ENCODE measurements around the gene CYP4V2.

Gene CYP4V2

DNA sequence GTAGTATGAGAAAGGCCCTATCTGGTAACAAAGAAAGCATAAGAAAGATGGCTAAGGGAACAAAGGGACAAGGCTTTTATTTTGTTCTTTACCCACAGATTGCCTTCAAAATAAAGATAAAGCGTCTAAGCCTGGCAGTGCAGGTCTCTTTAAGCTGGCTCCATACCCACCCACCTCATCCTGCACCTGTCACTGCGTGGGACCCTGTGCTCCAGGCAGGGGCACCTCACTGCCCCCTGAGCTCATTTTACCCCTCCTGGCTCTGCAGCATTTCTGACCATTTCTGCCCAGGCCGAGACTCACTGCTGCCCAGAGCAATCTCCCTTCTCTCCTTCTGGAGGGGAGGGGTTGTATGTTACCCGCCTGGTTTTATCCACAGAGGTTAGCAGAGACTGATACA, 1.7 kb upstream of the CYP4V2 start:
- DNase-seq = no peak

GRCh38 chr4:186190581-186191199, 677 bp upstream of the CYP4V2 start:
- DNase-seq = peak in 1 of 2 experiments; percentile 34

DNA sequence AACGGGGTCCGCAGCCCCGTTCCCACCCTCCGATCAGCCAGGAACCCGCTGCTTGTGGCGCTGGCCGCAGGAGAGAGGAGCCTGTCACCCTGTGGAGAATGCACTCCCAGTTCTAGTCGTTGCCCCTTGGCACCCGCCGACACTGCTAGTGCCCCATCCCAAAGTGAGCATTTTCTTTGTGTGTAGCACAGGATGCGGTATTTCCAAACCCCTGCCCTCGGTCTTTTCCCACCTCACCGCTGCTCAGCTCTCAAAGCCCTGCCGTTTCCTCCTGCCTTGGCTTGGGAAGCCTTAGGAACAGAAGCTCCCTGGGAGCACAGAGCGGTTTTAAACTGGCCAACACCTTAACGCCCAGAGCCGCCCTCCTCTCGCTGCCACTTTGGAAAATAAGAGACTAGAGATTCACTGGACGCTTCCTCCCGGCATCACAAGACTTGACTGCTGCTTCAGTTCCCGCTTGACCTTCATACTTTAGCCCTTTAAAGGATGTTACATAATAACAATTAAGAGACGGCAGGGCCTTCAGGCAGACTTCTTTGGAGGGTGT, 772 bp downstream of the CYP4V2 start:
- DNase-seq = peak in 1 of 2 experiments; percentile 21

- no peak for DNase-seq
Measured at GRCh38 chr4:186193851-186194250, 2.5 kb downstream of the CYP4V2 start.

- DNase-seq = no peak
Measured at GRCh38 chr4:186196063-186196462, 4.7 kb downstream of the CYP4V2 start.

DNA sequence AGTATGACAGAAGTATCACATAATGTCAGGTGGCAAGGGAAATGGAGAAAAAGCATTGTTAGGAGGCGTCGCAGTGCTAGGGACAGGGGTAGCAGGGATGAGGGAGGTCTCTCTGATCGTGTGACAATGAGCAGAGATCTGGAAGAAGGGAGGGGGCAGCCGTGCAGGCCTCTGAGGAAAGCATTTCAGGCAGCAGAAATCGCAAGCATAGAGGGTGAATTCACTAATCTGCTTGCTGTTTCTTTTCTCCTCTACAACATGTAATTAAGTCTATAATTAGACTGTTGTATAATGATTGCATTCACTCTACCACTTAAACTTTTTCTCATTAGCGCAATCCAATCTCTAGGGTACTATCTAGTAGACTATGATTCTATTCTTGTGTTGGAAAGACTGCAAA, 9.1 kb downstream of the CYP4V2 start:
- no peak for DNase-seq

DNA sequence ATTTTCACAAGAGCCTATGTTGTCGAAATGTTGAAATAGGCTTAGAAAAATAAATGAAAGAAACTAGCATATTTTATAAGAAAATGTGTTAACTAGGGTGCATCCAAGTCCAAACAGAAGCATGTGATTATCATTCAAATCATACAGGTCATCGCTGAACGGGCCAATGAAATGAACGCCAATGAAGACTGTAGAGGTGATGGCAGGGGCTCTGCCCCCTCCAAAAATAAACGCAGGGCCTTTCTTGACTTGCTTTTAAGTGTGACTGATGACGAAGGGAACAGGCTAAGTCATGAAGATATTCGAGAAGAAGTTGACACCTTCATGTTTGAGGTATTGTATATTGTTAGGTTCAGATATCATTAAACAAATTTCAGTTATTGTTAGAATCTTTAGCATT, 9.6 kb downstream of the CYP4V2 start:
- DNase-seq = no peak

- peak in 1 of 2 experiments; percentile 41 for DNase-seq
Measured at GRCh38 chr4:186201535-186202230, 10.3 kb downstream of the CYP4V2 start.

GRCh38 chr4:186202490-186203140, 11.2 kb downstream of the CYP4V2 start:
- no peak for DNase-seq

GRCh38 chr4:186203406-186203805, 12.0 kb downstream of the CYP4V2 start:
- no peak for DNase-seq

DNA sequence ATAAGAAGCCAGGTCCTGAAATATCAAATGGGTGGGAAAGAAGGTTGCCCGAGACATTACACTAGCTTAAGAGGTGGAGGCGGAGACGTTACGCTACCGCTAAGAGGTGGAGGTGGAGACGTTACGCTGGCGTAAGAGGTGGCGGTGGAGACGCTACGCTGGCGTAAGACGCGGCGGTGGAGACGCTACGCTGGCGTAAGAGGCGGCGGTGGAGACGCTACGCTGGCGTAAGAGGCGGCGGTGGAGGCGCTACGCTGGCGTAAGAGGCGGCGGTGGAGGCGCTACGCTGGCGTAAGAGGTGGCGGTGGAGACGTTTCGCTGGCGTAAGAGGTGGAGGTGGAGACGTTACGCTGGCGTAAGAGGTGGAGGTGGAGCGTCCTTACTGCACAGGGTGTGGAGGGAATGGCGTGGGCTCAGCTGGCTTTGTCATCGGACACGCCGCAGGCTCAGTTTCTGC, 12.8 kb downstream of the CYP4V2 start:
- DNase-seq = peak; percentile 28 to 73

GRCh38 chr4:186204686-186205085, 13.3 kb downstream of the CYP4V2 start:
- DNase-seq = no peak

- DNase-seq = no peak
Measured at GRCh38 chr4:186205156-186205555, 13.8 kb downstream of the CYP4V2 start.

DNA sequence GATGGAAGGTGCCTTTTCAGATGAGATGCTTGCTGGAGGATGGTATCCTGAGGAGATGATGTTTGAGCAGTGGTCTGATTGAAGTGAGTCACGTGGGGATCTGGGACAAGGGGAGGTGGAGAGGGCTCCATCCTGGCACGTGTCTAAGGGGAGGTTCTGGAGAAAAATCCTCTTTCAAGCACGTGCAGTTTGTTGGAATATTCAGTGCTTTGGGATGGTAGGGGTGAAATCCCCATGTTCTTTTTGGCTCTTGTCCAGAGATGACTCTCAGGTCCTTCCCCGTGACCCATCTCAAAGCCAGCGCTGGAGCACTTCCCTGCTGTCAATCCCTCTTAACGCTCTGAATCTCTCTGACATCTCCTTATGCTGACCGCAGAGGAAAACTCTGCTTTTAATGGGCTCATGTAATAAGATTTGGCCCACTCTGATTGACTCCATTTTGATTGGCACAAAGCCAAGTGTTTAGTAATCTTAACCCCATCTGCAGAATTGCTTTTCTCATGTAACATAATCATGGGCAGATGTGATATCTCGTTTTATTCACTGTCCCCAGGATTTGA, 25.2 kb downstream of the CYP4V2 start:
- DNase-seq = no peak

DNA sequence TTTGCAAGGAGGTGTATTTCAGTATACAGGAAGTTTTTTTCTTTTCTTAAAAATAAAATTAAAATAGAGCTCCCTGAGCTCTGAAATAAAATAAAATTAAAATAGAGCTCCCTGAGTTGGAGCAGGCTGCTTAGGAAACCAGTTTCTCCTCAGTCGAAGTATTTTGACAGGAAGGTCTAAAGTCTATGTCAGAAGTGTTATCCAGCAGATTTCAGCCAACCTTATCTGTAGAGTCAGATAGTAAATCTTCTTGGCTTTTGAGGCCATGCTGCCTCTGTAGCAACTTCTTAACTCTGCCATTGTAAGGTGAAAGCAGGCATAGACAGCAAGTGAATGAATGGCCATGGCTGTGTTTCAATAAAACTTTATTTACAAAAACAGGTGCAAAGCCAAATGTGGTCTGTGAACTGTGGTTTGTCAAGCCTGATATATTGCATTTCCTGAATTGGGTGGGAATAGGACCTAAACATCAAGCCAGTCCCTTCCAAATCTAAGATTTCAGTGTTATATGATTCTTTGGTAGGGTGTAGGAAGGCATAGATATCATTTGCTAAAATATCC, 26.4 kb downstream of the CYP4V2 start:
- no peak for DNase-seq

- DNase-seq = no peak
Measured at GRCh38 chr4:186221624-186222023, 30.3 kb downstream of the CYP4V2 start.

DNA sequence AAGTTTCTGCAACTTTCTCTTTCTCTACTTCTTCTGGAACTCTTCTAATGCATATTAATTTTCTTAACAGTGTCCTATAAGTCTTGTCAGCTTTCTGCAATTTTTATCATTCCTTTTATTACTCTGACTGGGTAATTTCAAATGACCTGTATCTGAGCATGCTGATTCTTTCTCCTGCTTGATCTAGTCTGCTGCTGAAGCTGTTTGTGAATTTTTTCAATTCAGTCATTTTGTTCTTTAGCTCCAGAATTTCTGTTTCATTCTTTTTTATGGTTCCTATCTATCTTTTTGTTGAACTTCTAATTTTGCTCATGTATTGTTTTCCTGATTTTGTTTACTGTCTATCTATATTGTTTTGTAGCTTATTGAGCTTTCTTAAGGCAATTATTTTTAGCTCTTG, 34.5 kb downstream of the CYP4V2 start:
- DNase-seq = no peak

GRCh38 chr4:186226521-186227189, 35.3 kb downstream of the CYP4V2 start:
- DNase-seq = no peak

DNA sequence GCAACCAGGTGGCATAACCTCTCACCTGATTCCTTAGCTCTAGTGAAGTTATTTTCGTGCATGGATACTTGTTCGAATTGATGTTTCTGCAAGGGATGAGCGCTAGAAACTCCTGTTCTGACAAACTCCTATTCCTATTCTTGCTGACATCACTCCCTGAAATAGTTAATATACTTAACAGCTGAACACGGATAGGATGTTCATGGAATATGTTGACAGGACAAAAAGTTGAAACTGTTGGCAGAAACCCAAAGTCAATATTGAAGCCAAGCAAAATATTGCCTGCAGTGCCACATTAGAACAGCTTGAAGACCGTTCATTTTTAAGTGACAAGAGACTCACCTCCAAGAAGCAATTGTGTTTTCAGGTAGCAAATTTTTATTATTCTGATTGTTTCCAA, 35.9 kb downstream of the CYP4V2 start, which contains the start of gene KLKB1:
KLKB1 (plus strand) TSS at position 287 of the 400 bp plus-strand sequence. CDS start 689 bp downstream, outside the sequence.
- DNase-seq = no peak

DNA sequence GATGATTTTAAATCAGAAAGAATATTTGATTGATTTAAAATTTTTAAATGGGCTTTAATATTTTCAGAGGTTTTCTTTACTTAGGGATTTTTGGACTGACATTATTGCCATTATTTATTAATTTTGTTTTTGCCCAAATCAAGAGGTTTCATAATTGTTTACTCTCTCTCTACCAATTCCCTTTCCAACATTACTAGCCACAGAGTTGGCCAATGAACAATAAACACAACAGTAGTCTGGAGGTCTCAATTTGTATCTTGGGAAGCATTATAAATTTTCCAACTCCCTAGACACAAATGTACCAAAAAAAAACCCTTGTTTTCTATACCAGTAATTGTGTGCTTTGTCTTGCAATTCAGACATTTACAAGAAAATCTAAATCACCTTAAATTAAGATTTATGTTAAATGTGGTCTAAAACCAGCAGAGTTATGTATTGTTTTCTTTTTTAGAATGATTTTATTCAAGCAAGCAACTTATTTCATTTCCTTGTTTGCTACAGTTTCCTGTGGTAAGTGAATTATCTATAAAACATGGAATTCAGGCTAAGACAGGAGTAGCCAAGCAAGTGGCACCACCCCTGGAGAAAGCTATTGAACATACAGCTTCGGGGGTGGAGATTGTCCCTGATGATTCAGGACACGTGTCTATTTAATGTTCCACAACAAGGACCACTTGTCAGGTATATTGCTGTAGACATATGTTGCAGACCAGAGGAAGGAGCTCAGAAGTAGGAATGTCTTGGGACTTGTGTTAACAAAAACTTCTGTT, 36.6 kb downstream of the CYP4V2 start:
- no peak for DNase-seq

DNA sequence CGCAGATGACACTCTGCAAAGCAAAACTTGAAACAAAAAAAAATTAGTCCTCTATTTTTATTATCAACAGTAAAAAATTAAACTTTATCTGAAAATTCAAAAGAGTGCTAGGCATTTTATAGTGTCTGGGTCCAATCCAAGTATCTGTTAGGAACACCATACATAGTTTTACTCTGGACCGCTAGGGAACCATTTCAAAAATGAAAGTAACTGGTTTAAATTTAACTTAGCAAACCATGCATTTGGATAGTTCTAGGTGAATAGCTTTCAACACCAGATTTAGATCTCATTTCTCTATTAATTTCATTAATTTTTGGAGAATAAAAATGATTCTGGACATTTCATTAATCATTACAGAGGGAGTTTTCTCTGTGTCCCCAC, 37.1 kb downstream of the CYP4V2 start:
- no peak for DNase-seq

- DNase-seq = no peak
Measured at GRCh38 chr4:186234367-186234766, 43.0 kb downstream of the CYP4V2 start.

Data from SW 1271 (cell line).